HG03565 (cell line): ENCODE results near the gene ONECUT3.

Experiments used
- ATAC-seq: cut with Tn5 transposase; IDR thresholded peaks from one replicate; pipeline ENCODE4 v1.9.1; 2021; ENCODE audit warnings: mild to moderate bottlenecking, moderate library complexity; ENCODE audit not compliant: unreplicated experiment

ONECUT3 gene

GRCh38 chr19:1813192-1814182 is 60.2 kb downstream of the ONECUT3 start:
- ATAC-seq, result no peak

DNA sequence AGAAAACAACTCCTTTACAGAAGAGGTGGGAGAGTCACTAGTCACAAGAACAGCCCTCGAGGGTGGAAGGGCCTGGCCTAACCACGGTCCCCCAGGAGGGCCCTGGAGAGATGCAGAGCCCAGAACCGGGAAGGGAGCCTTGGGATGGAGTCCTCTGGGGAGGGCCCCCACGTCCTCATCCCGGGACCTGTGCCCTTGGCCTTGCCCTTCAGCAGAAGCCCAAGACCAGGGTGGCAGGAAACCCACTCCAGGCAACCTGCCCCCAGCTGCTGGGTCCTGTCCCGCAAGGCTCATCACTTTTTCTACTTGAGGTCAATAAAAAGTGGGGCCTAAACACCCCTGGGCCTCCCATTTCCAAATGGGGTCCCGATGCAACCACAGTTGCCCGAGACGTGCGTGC is 61.1 kb downstream of the ONECUT3 start:
- no peak for ATAC-seq

DNA sequence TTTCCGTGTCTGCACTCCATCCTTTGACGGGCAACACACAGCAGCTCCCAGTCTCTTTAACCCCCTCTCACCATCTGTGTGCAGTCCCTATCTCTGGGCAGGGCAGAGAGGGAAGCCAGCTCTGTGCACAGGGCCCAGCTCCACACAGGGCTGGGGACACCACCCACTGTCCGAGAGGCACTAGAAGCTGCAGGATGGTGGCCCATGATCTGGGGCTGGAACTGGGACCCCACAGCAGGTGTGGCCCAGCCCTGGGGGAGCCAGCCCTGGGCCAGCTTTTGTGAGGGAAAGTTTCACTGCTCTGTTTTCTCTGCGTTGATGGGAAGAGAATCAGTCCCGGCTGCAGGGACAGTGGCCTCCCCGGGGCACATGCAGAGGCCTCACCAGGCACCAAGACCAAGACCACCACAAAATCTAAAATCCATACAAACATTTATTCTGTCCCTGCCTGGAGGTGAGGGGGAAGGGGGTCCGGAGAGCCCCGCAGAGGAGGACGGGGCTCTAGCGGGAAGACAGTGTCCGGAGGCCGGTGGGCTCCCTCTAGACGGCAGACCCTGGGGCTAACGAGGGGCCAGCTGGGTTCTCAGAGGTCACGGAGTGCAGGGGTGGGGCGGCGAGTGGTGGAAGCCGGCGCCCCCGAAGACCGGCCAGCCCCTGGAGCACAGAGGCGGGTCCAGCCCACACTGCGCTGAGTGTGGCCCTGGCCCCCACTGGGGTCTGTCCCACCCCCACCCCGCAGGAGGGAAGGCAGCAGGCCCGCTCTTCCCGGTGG is 61.7 kb downstream of the ONECUT3 start:
- ATAC-seq, result no peak

- no peak for ATAC-seq
These were observed 62.6 kb downstream of the ONECUT3 start for GRCh38 chr19:1815605-1816529.

DNA sequence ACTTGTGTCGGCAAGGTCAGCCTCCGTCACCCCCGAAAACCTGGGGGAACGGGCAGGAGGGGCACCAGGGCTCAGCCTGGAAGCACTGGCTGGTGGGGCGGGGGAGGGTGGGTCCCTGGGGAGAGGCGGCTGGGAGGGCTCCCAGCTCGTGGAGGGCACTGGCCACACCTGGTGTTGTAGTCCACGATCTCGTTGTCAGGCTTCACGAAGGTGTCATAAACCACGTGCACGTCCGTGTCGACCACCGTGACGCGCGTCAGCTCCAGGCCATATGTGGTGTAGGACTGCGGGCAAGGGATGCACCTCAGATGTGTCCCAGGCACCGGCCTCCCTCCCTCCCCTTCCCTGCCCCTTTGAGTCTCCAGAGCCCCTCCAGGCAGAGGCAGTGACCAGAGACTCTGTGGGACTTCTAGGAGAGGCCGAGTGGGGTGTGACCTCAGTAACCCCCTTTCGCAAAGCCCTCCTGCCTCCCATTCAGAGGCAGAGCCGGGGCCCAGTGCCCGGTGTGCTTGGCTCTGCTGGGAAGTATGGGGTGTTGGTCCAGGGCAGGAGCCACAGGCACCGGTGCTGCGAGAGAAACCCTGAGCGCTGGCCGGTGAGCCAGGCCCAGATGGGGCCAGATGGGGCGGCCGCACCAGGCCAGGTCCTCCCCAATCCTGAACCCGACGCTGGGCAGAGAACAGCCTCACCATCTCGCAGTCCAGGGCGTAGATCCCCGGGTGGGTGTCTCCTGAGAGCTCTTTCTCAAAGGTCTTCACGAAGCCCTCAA is 63.4 kb downstream of the ONECUT3 start:
- ATAC-seq, result no peak

DNA sequence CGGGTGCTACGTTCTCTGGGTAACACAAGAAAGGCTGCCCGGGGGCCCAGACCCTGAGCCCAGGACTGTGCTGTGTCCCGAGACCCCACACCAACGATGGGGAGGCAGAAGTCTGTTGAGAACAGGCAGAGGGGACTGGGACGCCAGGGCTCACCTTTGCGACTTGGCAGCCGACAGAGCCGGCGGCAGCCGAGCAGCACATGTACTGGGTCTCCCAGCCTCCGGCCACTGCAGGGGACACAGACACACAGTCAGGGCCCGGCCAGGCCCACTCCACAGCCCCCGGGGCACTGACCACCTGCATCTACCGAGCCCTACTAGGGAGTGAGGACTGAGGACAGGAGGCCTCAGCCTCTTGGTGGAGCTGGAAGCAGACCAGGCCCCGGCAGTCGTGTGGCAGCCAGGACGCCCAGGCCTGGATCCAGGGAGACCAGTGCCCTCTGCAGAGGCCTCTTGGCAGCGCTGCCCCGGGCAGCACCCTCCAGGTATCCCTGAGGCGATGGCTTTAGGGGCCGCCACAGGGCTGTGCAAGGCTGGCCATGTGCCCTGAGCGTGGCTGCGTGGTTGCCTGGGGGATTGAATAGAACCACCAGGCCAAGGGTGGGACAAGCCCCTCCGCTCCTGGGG is 64.4 kb downstream of the ONECUT3 start:
- ATAC-seq, result no peak

DNA sequence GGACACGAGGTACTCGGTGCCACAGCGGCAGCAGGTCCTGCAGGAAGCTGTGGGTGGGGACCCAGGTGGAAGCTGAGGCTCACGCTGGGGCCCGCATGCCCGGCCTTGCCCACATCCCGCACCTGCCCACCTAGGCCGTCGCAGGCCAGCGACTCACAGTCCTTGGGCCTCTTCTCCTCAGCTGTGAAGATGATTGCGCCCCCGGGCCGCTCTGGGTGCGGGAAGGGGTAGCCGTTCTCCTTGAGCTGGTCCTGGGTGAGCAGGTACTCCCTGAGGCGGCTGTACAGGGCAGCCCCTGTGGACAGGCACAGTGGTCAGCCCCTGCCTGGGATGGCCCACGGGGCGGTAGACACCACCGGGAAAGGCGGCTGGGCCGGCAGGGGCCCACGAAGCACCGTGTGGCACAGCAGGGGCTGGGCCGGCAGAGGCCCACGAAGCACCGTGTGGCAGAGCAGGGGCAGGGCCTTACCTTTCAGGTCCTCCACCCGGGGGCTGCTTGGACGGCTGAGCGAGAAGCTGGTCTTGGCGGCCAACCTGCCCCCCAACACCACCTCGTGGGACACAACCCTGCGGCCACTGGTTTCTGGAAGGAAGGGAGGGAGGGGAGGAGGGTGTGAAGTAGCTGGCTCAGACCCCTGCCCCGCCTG is 65.4 kb downstream of the ONECUT3 start:
- ATAC-seq, result no peak

DNA sequence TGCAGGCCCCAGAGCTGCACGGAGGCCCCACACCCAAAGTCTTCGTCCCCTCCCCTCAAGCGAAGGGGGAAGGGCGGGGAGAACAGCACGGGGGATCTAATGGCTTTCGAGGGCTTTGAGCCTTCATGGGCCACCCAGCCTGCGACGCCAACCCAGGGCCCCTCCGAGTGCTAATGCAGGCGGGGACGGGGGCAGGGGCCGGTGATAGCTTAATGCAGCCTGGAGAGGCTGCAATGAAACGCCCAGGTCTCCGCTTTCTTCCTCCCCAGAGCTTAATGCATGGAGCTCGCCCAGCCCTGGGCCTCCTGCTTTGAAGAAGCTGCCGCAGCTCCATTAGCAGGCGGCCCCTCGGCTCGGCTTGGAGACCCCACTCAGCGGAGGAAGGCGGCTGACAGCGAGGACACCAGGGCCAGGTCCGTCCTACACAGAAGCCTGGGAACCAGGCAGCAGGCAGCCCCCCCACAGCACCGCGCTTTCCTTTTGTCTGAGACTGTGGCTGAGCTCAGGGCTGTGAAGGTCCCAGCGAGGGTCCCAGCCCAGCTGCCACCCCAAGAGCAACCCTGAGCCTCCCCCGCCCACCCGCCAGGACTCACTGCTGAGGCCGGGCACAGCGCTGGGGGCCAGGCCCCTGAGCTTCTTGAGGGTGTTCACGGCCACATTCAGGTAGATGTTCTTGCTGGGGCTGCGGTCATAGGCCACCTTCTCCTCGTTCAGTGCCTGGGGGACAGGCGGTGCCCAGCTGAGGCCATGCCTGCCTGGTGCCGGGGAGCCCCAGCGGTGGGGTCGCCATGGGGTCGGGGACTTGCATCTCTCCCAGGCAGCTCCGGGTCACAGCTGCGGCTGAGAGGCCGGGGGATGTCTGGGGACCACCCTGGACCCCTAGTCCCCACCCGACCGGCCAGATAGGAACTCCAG is 66.3 kb downstream of the ONECUT3 start:
- ATAC-seq, result no peak

DNA sequence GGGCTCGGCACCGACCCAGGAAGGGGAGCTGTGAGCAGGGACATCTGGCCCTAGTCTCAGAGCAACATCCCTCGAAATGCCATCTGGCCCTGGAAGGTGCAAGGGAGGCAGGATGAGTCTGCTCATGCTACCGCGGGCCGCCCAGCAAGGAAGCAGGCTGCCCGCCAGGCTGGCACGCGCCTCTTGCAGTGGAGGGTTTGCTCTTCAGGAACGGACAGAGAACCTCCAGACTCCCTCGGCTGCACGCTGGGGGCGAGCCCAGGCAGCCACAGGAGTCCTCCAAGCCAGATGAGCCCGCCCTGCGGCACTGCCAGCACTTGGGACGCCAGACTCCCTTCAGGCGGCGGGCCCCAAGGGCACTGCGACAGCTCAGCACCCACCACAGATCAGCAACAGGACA is 68.9 kb downstream of the ONECUT3 start:
- ATAC-seq, result no peak

GRCh38 chr19:1823020-1823419 is 69.7 kb downstream of the ONECUT3 start:
- ATAC-seq, result no peak

GRCh38 chr19:1823539-1824251 is 70.4 kb downstream of the ONECUT3 start:
- ATAC-seq, result no peak

- no peak for ATAC-seq
These were observed 70.9 kb downstream of the ONECUT3 start for GRCh38 chr19:1824252-1824622.

DNA sequence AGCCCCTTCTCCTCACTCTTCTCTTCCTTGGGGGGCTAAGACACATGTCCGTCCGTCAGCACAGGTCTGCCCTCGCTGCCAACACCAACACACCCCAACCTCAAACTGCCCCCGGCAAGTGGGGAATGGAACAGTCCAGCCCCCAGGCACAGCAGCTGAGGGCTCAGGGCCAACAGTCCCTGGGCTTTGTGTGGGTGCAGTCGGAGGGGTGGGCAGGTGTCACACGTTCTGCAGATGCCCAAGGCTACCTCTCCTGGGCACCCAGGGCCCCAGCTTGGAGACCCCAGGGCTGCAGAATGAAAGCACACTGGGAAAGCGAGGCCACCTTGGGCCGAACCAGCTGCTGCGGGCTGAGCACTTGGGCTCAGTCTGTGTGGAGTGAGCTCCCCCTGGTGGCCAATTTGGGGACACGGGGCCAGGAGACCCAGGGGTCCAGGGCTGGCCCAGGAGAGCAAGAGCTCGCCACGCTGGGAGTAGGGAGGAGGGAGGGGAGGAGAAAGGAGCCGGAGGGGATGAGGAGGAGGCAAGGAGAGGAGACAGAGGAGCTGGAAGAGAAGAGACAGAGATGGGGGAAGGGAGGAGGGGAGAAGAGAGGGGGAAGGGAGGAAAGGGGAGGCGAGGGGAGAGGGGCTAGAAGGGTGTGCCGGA is 72.7 kb downstream of the ONECUT3 start:
- ATAC-seq, result no peak

DNA sequence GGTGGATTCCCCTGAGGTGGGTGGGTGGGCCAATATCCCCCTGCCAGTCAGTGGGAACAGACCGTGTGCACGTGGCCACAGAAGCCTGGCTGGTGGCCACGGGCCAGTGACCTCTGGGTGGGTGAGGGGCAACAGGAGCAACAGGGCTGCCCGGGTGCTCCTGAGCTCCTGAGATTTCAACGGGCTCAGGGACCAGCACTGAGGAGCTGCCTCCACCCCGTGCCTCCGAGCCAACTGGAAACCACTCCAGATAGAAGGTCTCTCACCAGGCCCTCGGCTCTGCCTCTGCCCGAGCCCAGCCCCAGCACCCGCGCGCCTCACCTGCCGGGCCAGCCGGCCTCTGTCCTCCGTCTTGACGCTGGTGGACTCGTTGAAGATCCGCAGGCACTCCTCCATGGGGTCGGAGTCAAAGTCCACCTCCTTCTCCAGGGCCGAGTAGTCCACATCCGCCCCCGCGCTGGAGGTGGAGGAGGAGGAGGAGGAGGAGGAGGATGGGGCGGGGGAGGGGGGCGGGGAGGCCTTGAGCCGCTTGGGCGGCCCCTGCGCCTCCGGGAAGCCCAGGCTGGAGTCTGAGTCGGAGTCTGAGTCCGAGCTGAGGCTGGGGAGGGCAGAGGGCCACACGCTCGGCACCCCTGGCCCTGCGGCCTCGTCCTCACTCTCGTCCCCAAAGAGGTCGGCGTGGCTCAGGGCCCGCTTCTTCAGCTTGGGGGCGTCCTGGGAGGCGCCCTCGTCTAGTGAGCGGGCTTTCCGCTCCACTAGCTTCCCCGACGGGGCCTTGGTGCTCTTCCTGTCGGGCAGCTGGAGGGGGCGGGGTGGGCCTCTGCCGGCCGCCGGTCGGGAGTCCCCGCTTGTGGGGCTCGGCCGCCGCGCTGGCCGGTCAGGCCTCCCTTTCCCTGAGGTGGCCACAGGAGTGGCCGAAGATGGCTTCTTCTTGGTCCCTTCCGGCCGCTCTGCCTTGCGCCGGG is 73.5 kb downstream of the ONECUT3 start:
- no peak for ATAC-seq

- no peak for ATAC-seq
These were observed 74.4 kb downstream of the ONECUT3 start for GRCh38 chr19:1827566-1828278.
